ENCODE results near the gene FAM20C.

Gene FAM20C

DNA sequence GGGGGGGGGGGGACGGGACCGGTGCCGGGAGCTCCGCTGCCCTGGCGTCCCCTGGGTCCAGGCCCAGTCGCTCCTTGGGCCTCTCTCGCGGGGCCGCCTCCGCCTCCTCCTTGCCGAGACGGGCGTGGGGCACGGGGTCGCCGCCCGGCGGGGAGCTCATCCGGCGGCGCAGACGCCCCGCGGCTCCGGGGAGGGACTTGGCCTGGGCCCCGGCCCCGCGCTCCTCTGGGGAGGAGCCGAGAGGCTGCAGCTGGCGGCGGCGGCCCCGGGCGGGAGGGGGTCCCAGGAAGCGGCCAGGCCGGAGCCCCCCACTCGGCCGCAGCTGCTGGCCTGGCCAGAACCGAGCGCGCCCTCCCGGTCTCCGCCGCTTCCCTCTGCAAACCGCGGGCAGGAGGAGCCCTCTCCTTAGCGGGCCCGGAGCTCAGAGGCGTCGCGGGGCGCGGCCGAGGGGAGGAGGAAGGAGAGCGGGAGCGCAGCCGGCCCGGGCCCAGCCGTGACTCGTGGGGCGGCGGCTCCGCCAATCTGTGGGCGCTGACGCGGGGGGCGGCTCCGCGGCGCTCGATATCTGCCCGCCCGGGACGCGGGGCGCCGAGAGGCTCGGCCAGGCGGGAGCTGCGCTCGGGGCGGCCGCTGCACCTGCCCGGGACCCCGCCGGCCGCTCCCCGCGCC is at the start of gene FAM20C:
Gene FAM20C, plus strand, starts transcription at position 591 of the 669 bp plus-strand sequence. CDS start 629 bp downstream, outside the sequence.
- peak within 1 kb of the TSS; percentile 65 for H3K4me3 Mint-ChIP-seq
- H3K36me3 Mint-ChIP-seq: no peaks in the 10 kb centered on the region
- no peak within 1 kb of the TSS for H3K27ac Mint-ChIP-seq
- H3K27me3 Mint-ChIP-seq: peaks cover 65% of the 10 kb centered on the region
- H3K4me1 Mint-ChIP-seq: peaks cover 3% of the 10 kb centered on the region
- no peaks in the 10 kb centered on the region for H3K9me3 Mint-ChIP-seq
- CTCF ChIA-PET: no interaction called here
- DNase-seq: peak; percentile 67

- CTCF ChIA-PET: no interaction called here
- DNase-seq: no peak
- Mint-ChIP-seq H3K4me1 (peaks cover 3% of the 10 kb centered on the region), H3K9me3 (no peaks in the 10 kb centered on the region), H3K36me3 (peaks cover 3% of the 10 kb centered on the region), H3K4me3 (no peak overlapping the region), H3K27ac (no peak overlapping the region), H3K27me3 (peaks cover 10% of the 10 kb centered on the region)
Measured at GRCh38 chr7:143145-143751, 49.1 kb upstream of the FAM20C start.

DNA sequence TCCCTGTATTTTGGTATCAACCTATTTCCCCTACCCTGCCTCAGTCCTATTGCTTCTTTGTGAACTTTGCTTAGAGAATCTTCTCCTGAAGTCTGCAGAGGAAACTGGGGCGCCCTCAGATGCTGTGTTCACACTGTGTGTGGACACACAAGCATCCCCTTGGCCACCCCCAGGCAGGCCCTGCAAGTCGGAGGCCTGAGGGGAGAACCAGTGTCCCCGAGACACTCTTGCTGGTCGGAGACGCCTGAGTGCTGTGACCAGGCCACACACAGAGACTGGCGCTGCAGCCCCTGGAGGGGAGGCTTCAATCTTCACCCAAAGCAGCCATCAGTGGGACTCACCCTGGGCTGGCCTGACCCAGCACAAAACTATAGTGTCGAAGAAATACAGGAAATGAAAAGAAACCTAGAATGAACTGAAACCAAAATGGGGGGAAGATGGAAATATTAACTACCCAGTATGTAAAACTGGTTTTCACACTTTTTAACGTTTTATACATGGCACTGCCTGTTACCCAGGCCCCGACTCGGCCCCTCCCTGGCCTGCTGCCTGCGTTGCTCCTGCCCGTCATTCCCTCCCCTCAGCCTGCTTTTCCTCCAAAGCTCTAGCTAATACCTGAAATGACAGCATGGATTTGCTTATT is 48.4 kb upstream of the FAM20C start:
- DNase-seq: no peak
- Mint-ChIP-seq H3K9me3 (no peaks in the 10 kb centered on the region), H3K4me3 (no peak overlapping the region), H3K4me1 (peaks cover 6% of the 10 kb centered on the region), H3K36me3 (peaks cover 7% of the 10 kb centered on the region), H3K27ac (peak overlapping the region; percentile 7), H3K27me3 (peaks cover 9% of the 10 kb centered on the region)
- CTCF ChIA-PET: no interaction called here

- Mint-ChIP-seq H3K27ac (peak overlapping the region; percentile 7), H3K27me3 (peaks cover 11% of the 10 kb centered on the region), H3K9me3 (no peaks in the 10 kb centered on the region), H3K4me3 (no peak overlapping the region), H3K4me1 (peaks cover 10% of the 10 kb centered on the region), H3K36me3 (peaks cover 7% of the 10 kb centered on the region)
- no peak for DNase-seq
- CTCF ChIA-PET: no interaction called here
Measured at GRCh38 chr7:144454-144826, 47.9 kb upstream of the FAM20C start.

DNA sequence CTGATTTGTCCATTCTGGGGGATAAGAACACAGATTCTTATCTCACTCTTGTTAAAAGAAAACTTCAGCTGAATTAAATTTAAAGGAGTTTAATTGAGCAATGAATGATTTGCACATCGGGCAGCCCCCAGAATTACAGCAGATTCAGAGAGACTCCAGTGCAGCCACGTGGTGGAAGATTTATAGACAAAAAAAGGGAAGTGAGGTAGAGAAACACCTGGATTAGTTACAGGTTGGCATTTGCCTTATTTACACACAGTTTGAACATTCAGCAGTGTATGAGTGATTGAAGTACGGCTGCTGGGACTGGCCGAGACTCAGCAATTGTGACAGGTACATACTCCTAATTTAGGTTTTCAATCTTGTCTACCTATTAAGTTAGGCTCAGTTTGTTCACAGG is 46.5 kb upstream of the FAM20C start:
- Mint-ChIP-seq H3K27me3 (peaks cover 7% of the 10 kb centered on the region), H3K4me1 (peaks cover 24% of the 10 kb centered on the region), H3K36me3 (peaks cover 7% of the 10 kb centered on the region), H3K27ac (no peak overlapping the region), H3K4me3 (no peak overlapping the region), H3K9me3 (no peaks in the 10 kb centered on the region)
- no peak for DNase-seq
- CTCF ChIA-PET: no interaction called here

DNA sequence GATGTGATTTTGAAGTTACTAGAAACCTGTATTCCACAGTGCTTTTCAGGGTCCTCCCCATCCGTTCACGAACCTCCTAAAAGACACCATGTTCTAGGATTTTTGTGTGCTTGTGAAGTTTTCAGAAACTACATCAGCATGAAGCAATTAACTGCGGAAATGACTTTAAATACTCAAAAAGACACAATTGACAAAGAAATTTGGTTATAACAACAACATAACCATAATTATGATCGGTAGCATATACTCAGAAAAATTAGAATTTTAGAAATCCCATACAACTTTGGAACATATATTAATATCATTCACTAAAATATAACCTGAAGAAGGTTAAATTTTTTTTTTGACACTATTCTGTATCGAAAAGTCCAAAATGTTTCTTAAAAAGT is 43.8 kb upstream of the FAM20C start:
- H3K27ac Mint-ChIP-seq: peak overlapping the region; percentile 99
- H3K4me3 Mint-ChIP-seq: peak overlapping the region; percentile 80
- H3K4me1 Mint-ChIP-seq: peaks cover 24% of the 10 kb centered on the region
- peaks cover 7% of the 10 kb centered on the region for H3K36me3 Mint-ChIP-seq
- CTCF ChIA-PET: no interaction called here
- peaks cover 7% of the 10 kb centered on the region for H3K27me3 Mint-ChIP-seq
- H3K9me3 Mint-ChIP-seq: no peaks in the 10 kb centered on the region
- no peak for DNase-seq

GRCh38 chr7:148932-149790 is 43.2 kb upstream of the FAM20C start:
- Mint-ChIP-seq H3K36me3 (peaks cover 7% of the 10 kb centered on the region), H3K4me3 (peak overlapping the region; percentile 80), H3K9me3 (no peaks in the 10 kb centered on the region), H3K4me1 (peaks cover 24% of the 10 kb centered on the region), H3K27me3 (peaks cover 7% of the 10 kb centered on the region), H3K27ac (peak overlapping the region; percentile 99)
- DNase-seq: peak; percentile 97
- CTCF ChIA-PET: no interaction called here

DNA sequence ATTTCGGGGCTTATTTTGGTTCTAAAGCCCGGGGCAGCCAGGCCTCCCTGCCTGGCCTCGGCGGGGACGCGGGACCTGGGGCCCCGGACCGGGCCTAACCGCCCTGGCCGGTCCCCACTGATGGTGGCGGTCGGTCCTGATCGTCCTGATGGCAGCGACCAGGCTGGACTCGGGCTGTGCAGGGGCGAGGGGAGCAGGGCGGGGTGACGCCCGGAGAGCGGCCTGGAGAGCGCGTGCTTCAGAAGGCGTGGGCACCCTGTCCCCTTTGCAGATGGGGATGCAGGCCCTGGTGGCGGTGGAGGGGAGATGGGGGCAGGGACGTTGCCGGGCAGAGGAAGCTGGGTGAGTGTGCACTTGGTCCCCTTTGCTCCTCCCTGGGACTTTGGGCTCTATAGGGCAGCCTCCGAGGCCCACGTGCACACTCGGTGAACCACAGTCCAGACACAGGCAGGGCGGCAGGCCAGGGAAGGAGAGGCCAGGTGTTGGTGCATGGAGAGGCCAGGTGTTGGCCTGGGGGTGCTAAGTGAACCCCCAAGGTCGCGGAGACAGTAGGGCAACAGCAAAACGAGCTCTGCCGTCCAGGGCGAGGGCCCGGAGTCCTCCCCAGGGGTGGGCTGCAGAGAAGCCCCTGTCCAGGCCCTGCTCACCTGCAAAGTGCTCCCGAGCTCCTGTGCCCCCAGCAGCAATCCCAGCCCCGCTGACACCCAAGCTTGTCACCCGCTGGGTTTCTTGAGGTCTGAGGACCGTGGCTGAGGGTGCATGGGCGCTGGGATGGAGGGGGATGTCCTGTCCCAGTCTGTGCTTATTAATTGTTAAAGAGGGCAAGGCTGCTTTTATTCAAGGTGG is 42.4 kb upstream of the FAM20C start:
- CTCF ChIA-PET: no interaction called here
- H3K27ac Mint-ChIP-seq: peak overlapping the region; percentile 99

GRCh38 chr7:150811-151221 is 41.6 kb upstream of the FAM20C start:
- Mint-ChIP-seq H3K27ac (peak overlapping the region; percentile 99), H3K27me3 (peaks cover 7% of the 10 kb centered on the region), H3K4me3 (peak overlapping the region; percentile 26), H3K4me1 (peaks cover 24% of the 10 kb centered on the region), H3K36me3 (peaks cover 7% of the 10 kb centered on the region), H3K9me3 (no peaks in the 10 kb centered on the region)
- DNase-seq: no peak
- CTCF ChIA-PET: no interaction called here

More for the DNA sequence above, 42.4 kb upstream of the FAM20C start:
- H3K36me3 Mint-ChIP-seq: peaks cover 7% of the 10 kb centered on the region
- peaks cover 7% of the 10 kb centered on the region for H3K27me3 Mint-ChIP-seq
- H3K4me3 Mint-ChIP-seq: peak overlapping the region; percentile 80
- peaks cover 24% of the 10 kb centered on the region for H3K4me1 Mint-ChIP-seq
- no peaks in the 10 kb centered on the region for H3K9me3 Mint-ChIP-seq
- peak; percentile 52 for DNase-seq

DNA sequence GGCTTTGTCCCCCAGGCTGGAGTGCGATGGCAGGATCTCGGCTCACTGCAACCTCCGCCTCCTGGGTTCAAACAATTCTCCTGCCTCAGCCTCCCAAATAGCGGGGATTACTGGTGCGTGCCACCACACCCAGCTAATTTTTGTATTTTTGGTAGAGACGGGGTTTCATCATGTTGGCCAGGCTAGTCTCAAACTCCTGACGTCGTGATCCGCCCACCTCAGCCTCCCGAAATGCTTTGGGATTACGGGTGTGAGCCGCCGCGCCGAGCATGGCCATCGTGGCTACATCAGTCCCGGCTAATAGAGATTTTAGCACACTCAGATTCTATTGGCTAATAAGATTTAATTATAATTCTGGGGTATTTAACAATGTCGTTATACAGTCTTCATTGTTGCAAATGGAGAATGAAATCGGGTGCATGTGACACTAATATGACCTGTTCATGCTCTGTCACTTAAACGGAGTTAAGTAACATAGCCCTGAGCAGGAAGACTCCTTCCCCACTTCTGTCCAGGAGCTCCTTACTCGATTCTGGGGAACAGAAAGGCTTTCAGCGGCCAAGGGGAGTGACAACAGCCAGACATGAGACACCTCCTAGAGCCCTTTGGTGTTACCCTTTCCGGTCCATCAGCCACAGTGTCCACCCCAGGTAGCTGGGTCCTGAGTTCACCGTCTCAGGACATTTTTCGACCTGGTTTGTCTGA is 40.9 kb upstream of the FAM20C start:
- Mint-ChIP-seq H3K4me3 (no peak overlapping the region), H3K9me3 (no peaks in the 10 kb centered on the region), H3K27me3 (peaks cover 9% of the 10 kb centered on the region), H3K4me1 (peaks cover 24% of the 10 kb centered on the region), H3K36me3 (peaks cover 7% of the 10 kb centered on the region), H3K27ac (peak overlapping the region; percentile 76)
- no peak for DNase-seq
- CTCF ChIA-PET: no interaction called here

- DNase-seq: no peak
- Mint-ChIP-seq H3K27ac (no peak overlapping the region), H3K9me3 (no peaks in the 10 kb centered on the region), H3K36me3 (peaks cover 4% of the 10 kb centered on the region), H3K4me3 (no peak overlapping the region), H3K4me1 (peaks cover 24% of the 10 kb centered on the region), H3K27me3 (peaks cover 12% of the 10 kb centered on the region)
- CTCF ChIA-PET: no interaction called here
Measured at GRCh38 chr7:152702-153391, 39.5 kb upstream of the FAM20C start.

DNA sequence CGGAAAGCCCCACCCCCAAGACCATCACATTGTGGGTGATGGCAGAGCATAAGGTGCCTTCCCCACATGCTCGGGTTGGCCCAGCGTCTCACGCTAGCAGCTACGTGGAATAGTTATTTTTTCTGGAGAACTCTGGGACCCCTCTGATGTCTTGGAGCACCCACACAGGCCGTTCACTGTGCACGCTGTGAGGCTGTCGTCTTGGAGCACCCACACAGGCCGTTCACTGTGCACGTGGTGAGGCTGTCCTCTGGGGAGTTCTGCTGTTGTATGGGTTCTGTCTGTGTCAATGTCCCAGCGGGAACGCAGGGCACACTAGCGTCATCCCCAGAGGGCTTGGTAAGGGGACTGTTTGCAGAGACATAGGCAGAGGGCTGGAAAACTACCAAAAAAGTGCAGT is 38.8 kb upstream of the FAM20C start:
- peaks cover 12% of the 10 kb centered on the region for H3K27me3 Mint-ChIP-seq
- peaks cover 1% of the 10 kb centered on the region for H3K36me3 Mint-ChIP-seq
- H3K4me1 Mint-ChIP-seq: peaks cover 18% of the 10 kb centered on the region
- H3K9me3 Mint-ChIP-seq: no peaks in the 10 kb centered on the region
- DNase-seq: no peak
- no peak overlapping the region for H3K4me3 Mint-ChIP-seq
- CTCF ChIA-PET: no interaction called here
- no peak overlapping the region for H3K27ac Mint-ChIP-seq

Measured in activated naive CD4-positive, alpha-beta T cell treated with anti-CD3 and anti-CD28 coated beads, Interleukin-2, amount 10 ng/mL, durations not matched to agents 7 days and 5 days (primary cell).